Measurements from ENCODE around the gene DPH6. TPM values are rescaled to one million over a fixed set of nuclear protein-coding genes. Genes with fewer than 3 reads are reported as not detected.

DPH6 gene
- total RNA-seq, 4 donors from 2014 or later: 7.7 to 12.9 (median 8.5) TPM

DNA sequence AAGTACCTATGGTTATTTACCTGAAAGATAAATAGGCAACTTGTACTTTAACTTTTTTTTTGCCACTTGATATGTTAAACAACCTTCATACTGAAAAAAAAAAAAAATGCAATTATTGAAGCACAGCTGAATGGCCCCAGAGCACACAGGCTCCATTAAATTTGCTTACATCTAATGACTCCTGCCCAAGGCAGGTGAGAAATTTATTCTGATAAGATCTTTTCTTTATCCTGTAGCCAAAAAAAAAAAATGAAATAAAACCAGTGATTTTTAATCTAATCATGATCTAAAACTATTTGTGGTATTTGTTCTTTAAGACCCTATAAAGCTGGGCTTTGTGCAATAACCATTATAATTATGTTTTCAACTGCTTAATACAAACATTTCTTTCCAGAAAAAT, 115.7 kb downstream of the DPH6 start:
- intact Hi-C loops (cut with DNase I): no loop called here
- H3K27me3 ChIP-seq: no peaks in the 10 kb centered on the region
- no peak for TF ChIP-seq POLR2A (IDR thresholded peaks at IDR 0.05; ENCODE audit: low read depth)
- no peak for TF ChIP-seq EP300 (IDR thresholded peaks at IDR 0.05)
- no peak for TF ChIP-seq POLR2AphosphoS5 (IDR thresholded peaks at IDR 0.05)
- TF ChIP-seq, protein P1, sequence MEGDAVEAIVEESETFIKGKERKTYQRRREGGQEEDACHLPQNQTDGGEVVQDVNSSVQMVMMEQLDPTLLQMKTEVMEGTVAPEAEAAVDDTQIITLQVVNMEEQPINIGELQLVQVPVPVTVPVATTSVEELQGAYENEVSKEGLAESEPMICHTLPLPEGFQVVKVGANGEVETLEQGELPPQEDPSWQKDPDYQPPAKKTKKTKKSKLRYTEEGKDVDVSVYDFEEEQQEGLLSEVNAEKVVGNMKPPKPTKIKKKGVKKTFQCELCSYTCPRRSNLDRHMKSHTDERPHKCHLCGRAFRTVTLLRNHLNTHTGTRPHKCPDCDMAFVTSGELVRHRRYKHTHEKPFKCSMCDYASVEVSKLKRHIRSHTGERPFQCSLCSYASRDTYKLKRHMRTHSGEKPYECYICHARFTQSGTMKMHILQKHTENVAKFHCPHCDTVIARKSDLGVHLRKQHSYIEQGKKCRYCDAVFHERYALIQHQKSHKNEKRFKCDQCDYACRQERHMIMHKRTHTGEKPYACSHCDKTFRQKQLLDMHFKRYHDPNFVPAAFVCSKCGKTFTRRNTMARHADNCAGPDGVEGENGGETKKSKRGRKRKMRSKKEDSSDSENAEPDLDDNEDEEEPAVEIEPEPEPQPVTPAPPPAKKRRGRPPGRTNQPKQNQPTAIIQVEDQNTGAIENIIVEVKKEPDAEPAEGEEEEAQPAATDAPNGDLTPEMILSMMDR (IDR thresholded peaks at IDR 0.05): no peak
- no peak overlapping the region for H3K27ac ChIP-seq (replicated peaks in 1 of 4)
- DNase-seq (ENCODE audit: extremely low spot score): no peak
- H3K9me3 ChIP-seq: no peaks in the 10 kb centered on the region
- no peaks in the 10 kb centered on the region for H3K36me3 ChIP-seq
- no peaks in the 10 kb centered on the region for H3K4me1 ChIP-seq
- H3K4me3 ChIP-seq: no peak overlapping the region

DNA sequence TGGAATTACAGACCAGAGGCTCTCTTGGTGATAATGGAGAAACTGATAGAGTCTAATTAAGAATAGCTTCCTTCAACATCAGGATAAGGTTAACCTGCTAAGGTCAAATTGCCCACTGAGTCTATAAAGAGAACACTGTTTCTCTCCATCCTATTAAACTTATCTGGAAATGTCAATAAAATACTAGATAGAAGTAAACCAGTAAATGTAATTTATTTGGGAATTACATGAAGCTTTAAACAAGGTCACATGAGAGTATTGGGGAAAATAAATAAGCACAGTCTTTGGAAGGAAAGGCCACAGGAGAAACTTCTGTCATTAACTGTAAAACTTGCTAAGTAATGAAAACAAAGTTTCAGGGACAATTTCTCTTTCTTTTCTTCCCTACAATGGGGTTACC, 118.5 kb downstream of the DPH6 start:
- no peaks in the 10 kb centered on the region for H3K27me3 ChIP-seq
- intact Hi-C loops (cut with DNase I): no loop called here
- no peak overlapping the region for H3K4me3 ChIP-seq
- DNase-seq (ENCODE audit: extremely low spot score): no peak
- no peaks in the 10 kb centered on the region for H3K36me3 ChIP-seq
- no peaks in the 10 kb centered on the region for H3K4me1 ChIP-seq
- peaks cover 0 to 6% (median 0%) of the 10 kb centered on the region in 4 donors for H3K9me3 ChIP-seq
- TF ChIP-seq, protein P1 (IDR thresholded peaks at IDR 0.05): no peak
- TF ChIP-seq POLR2A (IDR thresholded peaks at IDR 0.05; ENCODE audit: low read depth) (no peak), EP300 (IDR thresholded peaks at IDR 0.05) (no peak), POLR2AphosphoS5 (IDR thresholded peaks at IDR 0.05) (no peak)
- H3K27ac ChIP-seq (replicated peaks in 1 of 4): no peak overlapping the region

DNA sequence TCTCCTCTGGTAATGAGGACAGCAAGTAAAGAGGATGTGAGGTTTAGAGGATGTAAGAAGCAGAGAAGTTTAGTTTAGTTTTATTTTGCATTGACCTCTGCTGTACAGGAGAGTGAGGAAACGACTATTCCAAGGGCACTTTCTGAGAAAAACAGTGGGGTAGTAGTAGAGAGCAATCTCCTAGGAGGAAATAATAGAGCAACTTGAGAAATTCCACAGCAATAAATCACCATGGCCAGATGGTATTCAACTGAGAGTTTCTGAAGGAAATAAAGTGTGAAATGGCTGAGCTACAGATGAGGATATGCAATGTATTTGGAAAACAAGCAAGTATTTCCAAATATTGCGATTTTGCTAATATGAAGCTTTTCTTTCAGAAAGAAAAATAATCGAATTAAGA, 118.9 kb downstream of the DPH6 start:
- 69% methylated on average over 3 of the region's 3 CpGs for WGBS
- Histone ChIP-seq H3K9me3 (peaks cover 0 to 6% (median 0%) of the 10 kb centered on the region in 4 donors), H3K4me1 (no peaks in the 10 kb centered on the region), H3K27me3 (no peaks in the 10 kb centered on the region), H3K4me3 (no peak overlapping the region), H3K36me3 (no peaks in the 10 kb centered on the region), H3K27ac (replicated peaks in 1 of 4) (no peak overlapping the region)
- intact Hi-C loops (cut with DNase I): no loop called here
- DNase-seq (ENCODE audit: extremely low spot score): no peak
- TF ChIP-seq EP300 (IDR thresholded peaks at IDR 0.05) (no peak), POLR2AphosphoS5 (IDR thresholded peaks at IDR 0.05) (no peak), POLR2A (IDR thresholded peaks at IDR 0.05; ENCODE audit: low read depth) (no peak)
- TF ChIP-seq, protein P1 (IDR thresholded peaks at IDR 0.05): no peak

DNA sequence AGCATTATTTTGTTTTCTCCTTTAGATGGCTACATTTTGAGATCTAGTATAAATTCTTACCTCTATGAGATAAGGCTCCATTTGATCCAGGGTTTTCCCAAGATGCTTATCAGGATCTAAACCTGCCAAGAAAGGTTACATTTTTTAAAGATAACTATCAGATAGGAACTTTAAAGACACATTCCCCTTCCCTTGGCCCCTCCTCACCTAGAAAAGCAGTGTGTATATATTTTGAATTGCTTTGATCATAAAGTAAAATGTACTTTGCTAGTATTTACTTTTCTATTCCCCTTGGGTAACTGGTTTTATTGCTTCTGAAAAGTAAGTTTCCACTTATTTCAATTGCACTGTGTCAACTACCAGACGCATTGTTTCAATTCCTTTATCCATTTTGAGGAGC, 135.2 kb downstream of the DPH6 start:
- TF ChIP-seq, protein P1 (IDR thresholded peaks at IDR 0.05): no peak
- TF ChIP-seq POLR2AphosphoS5 (IDR thresholded peaks at IDR 0.05) (no peak), EP300 (IDR thresholded peaks at IDR 0.05) (no peak), POLR2A (IDR thresholded peaks at IDR 0.05; ENCODE audit: low read depth) (no peak)
- no peak for DNase-seq (ENCODE audit: extremely low spot score)
- H3K9me3 ChIP-seq: no peaks in the 10 kb centered on the region
- H3K36me3 ChIP-seq: peaks cover 0 to 14% (median 3%) of the 10 kb centered on the region in 4 donors
- intact Hi-C loops (cut with DNase I): no loop called here
- H3K27ac ChIP-seq (replicated peaks in 1 of 4): no peak overlapping the region
- no peak overlapping the region for H3K4me3 ChIP-seq
- no peaks in the 10 kb centered on the region for H3K27me3 ChIP-seq
- H3K4me1 ChIP-seq: no peaks in the 10 kb centered on the region
- 95% methylated on average over 1 of the region's 1 CpG for WGBS

DNA sequence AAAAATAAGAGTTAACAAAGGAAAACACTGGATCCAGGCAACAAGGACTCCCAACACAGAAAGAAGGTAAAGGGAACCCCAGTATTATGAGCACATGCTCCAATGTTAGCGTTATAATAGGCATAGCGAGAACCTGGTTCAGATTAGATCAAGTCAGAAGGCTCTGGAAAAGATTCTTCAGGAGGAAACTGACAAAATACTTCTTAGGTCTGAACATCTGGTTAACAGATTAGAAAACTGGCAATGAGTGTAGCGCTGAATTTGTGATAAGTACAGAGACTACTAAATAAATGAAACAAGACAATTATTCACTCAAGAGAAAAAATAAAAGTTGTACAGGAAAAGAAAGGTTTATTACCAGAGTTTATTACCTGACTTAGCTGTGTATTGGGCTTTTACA, 146.1 kb downstream of the DPH6 start:
- H3K27me3 ChIP-seq: no peaks in the 10 kb centered on the region
- intact Hi-C loops (cut with DNase I): no loop called here
- WGBS: 86% methylated on average over 3 of the region's 3 CpGs
- no peaks in the 10 kb centered on the region for H3K36me3 ChIP-seq
- no peak overlapping the region for H3K4me3 ChIP-seq
- H3K4me1 ChIP-seq: no peaks in the 10 kb centered on the region
- H3K27ac ChIP-seq (replicated peaks in 1 of 4): no peak overlapping the region
- no peaks in the 10 kb centered on the region for H3K9me3 ChIP-seq
- no peak for TF ChIP-seq POLR2AphosphoS5 (IDR thresholded peaks at IDR 0.05)
- no peak for DNase-seq (ENCODE audit: extremely low spot score)

Data from esophagus muscularis mucosa (tissue), 4 donors.